GM23338 (cell line): ENCODE measurements around the gene NAALADL2. TPM values are rescaled to one million over a fixed set of nuclear protein-coding genes. Genes with fewer than 3 reads are reported as not detected.

Source experiments
- ATAC-seq: fragments of 200-7000 bp; cut with Tn5 transposase; 3 replicates; pipeline ENCODE4 v1.9.1; 2020
- DNase-seq: peaks from one replicate; pipeline ENCODE4 v3.0.0-alpha.2; 2015; ENCODE audit warnings: low spot score
- H2AFZ ChIP-seq: fragments of 200-600 bp; sonication (generic); 2 replicates; pipeline ENCODE4 v1.8.0; 2016; ENCODE audit warnings: antibody characterized with exemption, mild to moderate bottlenecking, moderate library complexity
- H3F3A ChIP-seq: fragments of 200-600 bp; sonication (generic); replicated peaks from 2 replicates; pipeline ENCODE4 v1.8.0; 2017; ENCODE audit warnings: antibody characterized with exemption, mixed run types, low read depth
- H3K27ac ChIP-seq: fragments of 200-600 bp; sonication (generic); 2 replicates; pipeline ENCODE4 v1.6.1; 2016; ENCODE audit warnings: low read depth
- H3K27me3 ChIP-seq: fragments of 200-600 bp; sonication (generic); 2 replicates; pipeline ENCODE4 v1.8.0; 2016; ENCODE audit warnings: mild to moderate bottlenecking, mixed run types, moderate library complexity; ENCODE audit not compliant: insufficient read depth
- H3K36me3 ChIP-seq: fragments of 200-600 bp; sonication (generic); 2 replicates; pipeline ENCODE4 v1.8.0; 2016; ENCODE audit warnings: mild to moderate bottlenecking; ENCODE audit not compliant: insufficient read depth
- H3K4me1 ChIP-seq: fragments of 200-600 bp; sonication (generic); 2 replicates; pipeline ENCODE4 v1.8.0; 2016; ENCODE audit warnings: mild to moderate bottlenecking, moderate library complexity; ENCODE audit not compliant: insufficient read depth
- H3K4me2 ChIP-seq: fragments of 200-600 bp; sonication (generic); 2 replicates; pipeline ENCODE4 v1.7.1; 2017; ENCODE audit warnings: mixed run types
- H3K4me3 ChIP-seq: fragments of 200-600 bp; sonication (generic); 2 replicates; pipeline ENCODE4 v1.6.1; 2016; ENCODE audit warnings: mixed run types
- H3K79me2 ChIP-seq: fragments of 200-600 bp; sonication (generic); replicated peaks from 2 replicates; pipeline ENCODE4 v1.8.0; 2017; ENCODE audit warnings: mild to moderate bottlenecking; ENCODE audit not compliant: insufficient read depth
- H3K9me2 ChIP-seq: fragments of 200-600 bp; sonication (generic); 2 replicates; pipeline ENCODE4 v1.8.0; 2017; ENCODE audit not compliant: insufficient read depth
- H4K20me1 ChIP-seq: fragments of 200-600 bp; sonication (generic); replicated peaks from 2 replicates; pipeline ENCODE4 v1.8.0; 2017; ENCODE audit warnings: mild to moderate bottlenecking; ENCODE audit not compliant: insufficient read depth
- H3K27ac Mint-ChIP-seq: 2 replicates; pipeline ENCODE4 v1.8.0; 2020; ENCODE audit warnings: inconsistent platforms, mild to moderate bottlenecking, moderate library complexity, mixed read lengths
- H3K27me3 Mint-ChIP-seq: 3 replicates; pipeline ENCODE4 v1.8.0; 2022; ENCODE audit warnings: low read depth, mild to moderate bottlenecking, moderate library complexity, mixed read lengths, inconsistent platforms; ENCODE audit not compliant: insufficient read depth, poor library complexity
- H3K36me3 Mint-ChIP-seq: 3 replicates; pipeline ENCODE4 v1.8.0; 2021; ENCODE audit warnings: low read depth, mild to moderate bottlenecking, inconsistent platforms, moderate library complexity, mixed read lengths
- H3K4me1 Mint-ChIP-seq: 3 replicates; pipeline ENCODE4 v1.8.0; 2020; ENCODE audit warnings: mild to moderate bottlenecking, inconsistent platforms, mixed read lengths
- H3K4me3 Mint-ChIP-seq: 3 replicates; pipeline ENCODE4 v1.8.0; 2021; ENCODE audit warnings: moderate library complexity, mild to moderate bottlenecking, inconsistent platforms, mixed read lengths
- H3K9me3 Mint-ChIP-seq: 3 replicates; pipeline ENCODE4 v1.8.0; 2020; ENCODE audit warnings: moderate library complexity, mild to moderate bottlenecking, inconsistent platforms, mixed read lengths
- ETS1 ChIP-seq: IDR thresholded peaks from 2 replicates; pipeline ENCODE4 v1.6.1; 2016; ENCODE audit warnings: antibody characterized with exemption
- EZH2 ChIP-seq: fragments of 200-600 bp; sonication (generic); IDR thresholded peaks from one replicate; pipeline ENCODE4 v1.8.0; 2017; ENCODE audit warnings: antibody characterized with exemption, mild to moderate bottlenecking, low read depth; ENCODE audit not compliant: unreplicated experiment
- EZH2phosphoT487 ChIP-seq: fragments of 200-600 bp; sonication (generic); IDR thresholded peaks from one replicate; pipeline ENCODE4 v1.8.1; 2018; ENCODE audit warnings: antibody characterized with exemption; ENCODE audit not compliant: unreplicated experiment
- JUNB ChIP-seq: IDR thresholded peaks from one replicate; pipeline ENCODE4 v1.6.1; 2016; ENCODE audit warnings: antibody characterized with exemption; ENCODE audit not compliant: unreplicated experiment
- NANOG ChIP-seq: IDR thresholded peaks from 2 replicates; pipeline ENCODE4 v1.6.1; 2016; ENCODE audit warnings: antibody characterized with exemption, borderline replicate concordance
- POLR2AphosphoS5 ChIP-seq: IDR thresholded peaks from 2 replicates; pipeline ENCODE4 v1.6.1; 2016; ENCODE audit warnings: antibody characterized with exemption, low read depth
- REST ChIP-seq: IDR thresholded peaks from one replicate; pipeline ENCODE4 v1.6.1; 2018; ENCODE audit warnings: antibody characterized with exemption; ENCODE audit not compliant: unreplicated experiment
- STAT1 ChIP-seq: IDR thresholded peaks from one replicate; pipeline ENCODE4 v1.6.1; 2016; ENCODE audit warnings: antibody characterized with exemption; ENCODE audit not compliant: unreplicated experiment
- ZNF114 ChIP-seq: fragments of 250-450 bp; sonication (Bioruptor Pico); IDR thresholded peaks from 2 replicates; pipeline ENCODE4 v1.5.0; 2020; ENCODE audit warnings: mild to moderate bottlenecking, moderate library complexity
- ZNF331 ChIP-seq: fragments of 250-450 bp; sonication (Bioruptor Pico); IDR thresholded peaks from 2 replicates; pipeline ENCODE4 v1.5.0; 2020; ENCODE audit warnings: low read depth, mild to moderate bottlenecking, moderate library complexity
- polyA plus RNA-seq: library from polyadenylated mRNA; unstranded; fragments of >200 nt; fragmentation: Nextera tagmentation; extraction: Ambion mirVana; gene quantifications from 2 replicates; pipeline ENCODE4 v1.2.1, GENCODE V29; 2016
- total RNA-seq: library from RNA; depleted of rRNA; stranded (reverse); fragments of >200 nt; shearing (Covaris generic); gene quantifications from 2 replicates; pipeline ENCODE4 v1.2.3, GENCODE V29; 2014

Gene NAALADL2
- total and polyA plus RNA-seq, 2 experiments from 2014 or later: 1.6 to 2.6 TPM

GRCh38 chr3:175552929-175553328 is 693.8 kb downstream of the NAALADL2 start:
- Mint-ChIP-seq H3K27ac (no peak overlapping the region), H3K36me3 (no peaks in the 10 kb centered on the region; the same call in 2 of the 3 replicates), H3K27me3 (no peaks in the 10 kb centered on the region), H3K4me3 (no peak overlapping the region), H3K4me1 (no peaks in the 10 kb centered on the region), H3K9me3 (no peaks in the 10 kb centered on the region)
- Histone ChIP-seq H3K4me1 (no peaks in the 10 kb centered on the region), H3K9me2 (no peaks in the 10 kb centered on the region), H3F3A (no peaks in the 10 kb centered on the region), H3K36me3 (no peaks in the 10 kb centered on the region), H3K27ac (no peak overlapping the region), H2AFZ (no peak overlapping the region), H4K20me1 (no peaks in the 10 kb centered on the region), H3K79me2 (no peaks in the 10 kb centered on the region), H3K4me3 (no peak overlapping the region), H3K27me3 (no peaks in the 10 kb centered on the region), H3K4me2 (no peak overlapping the region)
- ATAC-seq (no peak), DNase-seq (no peak)
- TF ChIP-seq REST (no peak), JUNB (no peak), POLR2AphosphoS5 (no peak), EZH2phosphoT487 (no peak), ZNF331 (CRISPR knock-in tag) (no peak), ZNF114 (CRISPR knock-in tag) (no peak), EZH2 (no peak), NANOG (no peak)

- H2AFZ ChIP-seq: no peak overlapping the region
- H3K4me1 ChIP-seq: no peaks in the 10 kb centered on the region
- no peak overlapping the region for H3K4me2 ChIP-seq
- no peak overlapping the region for H3K4me3 Mint-ChIP-seq
- H4K20me1 ChIP-seq: no peaks in the 10 kb centered on the region
- H3K27ac Mint-ChIP-seq: no peak overlapping the region
- H3K27me3 ChIP-seq: no peaks in the 10 kb centered on the region
- no peaks in the 10 kb centered on the region for H3K27me3 Mint-ChIP-seq
- no peak for DNase-seq
- TF ChIP-seq JUNB (no peak), REST (no peak), STAT1 (no peak), ETS1 (no peak)
- no peaks in the 10 kb centered on the region for H3K79me2 ChIP-seq
- no peaks in the 10 kb centered on the region for H3K4me1 Mint-ChIP-seq
- no peaks in the 10 kb centered on the region for H3F3A ChIP-seq
- no peak overlapping the region for H3K4me3 ChIP-seq
- ATAC-seq: no peak
- no peaks in the 10 kb centered on the region for H3K9me2 ChIP-seq
- peaks cover 4% of the 10 kb centered on the region; the same call in 1 of the 3 replicates for H3K36me3 Mint-ChIP-seq
- no peak overlapping the region for H3K27ac ChIP-seq
- no peaks in the 10 kb centered on the region for H3K36me3 ChIP-seq
- H3K9me3 Mint-ChIP-seq: peaks cover 4% of the 10 kb centered on the region; the same call in 2 of the 3 replicates
These were observed 695.7 kb downstream of the NAALADL2 start for GRCh38 chr3:175554801-175555200.
